NCI-H1930 (cell line): ENCODE results near the gene SCFD1.

Source experiments
- DNase-seq, 2 experiments: peaks; one replicate each; lab custom pipeline; 2025; lab: John Stamatoyannopoulos, UW

The SCFD1 gene

GRCh38 chr14:30756594-30756993 is 134.5 kb downstream of the SCFD1 start:
- DNase-seq, result no peak

- DNase-seq, result no peak
These were observed 135.0 kb downstream of the SCFD1 start for GRCh38 chr14:30757082-30757481.

GRCh38 chr14:30759172-30760125 is 137.3 kb downstream of the SCFD1 start:
- no peak for DNase-seq

- DNase-seq, result no peak
These were observed 141.8 kb downstream of the SCFD1 start for GRCh38 chr14:30763891-30764290.

GRCh38 chr14:30767624-30768023 is 145.5 kb downstream of the SCFD1 start:
- DNase-seq, result no peak

GRCh38 chr14:30768791-30769190 is 146.7 kb downstream of the SCFD1 start:
- no peak for DNase-seq

GRCh38 chr14:30770376-30770775 is 148.3 kb downstream of the SCFD1 start:
- no peak for DNase-seq

- DNase-seq, result no peak
These were observed 149.5 kb downstream of the SCFD1 start for GRCh38 chr14:30771595-30771994.

GRCh38 chr14:30779210-30779609 is 157.1 kb downstream of the SCFD1 start:
- DNase-seq, result no peak
